Stomach (tissue), 4 donors: ENCODE data around the gene KIF4A.

Source experiments
- EP300 ChIP-seq: sonication (generic); formaldehyde crosslinking; IDR thresholded peaks from one replicate; pipeline ENCODE4 v1.6.1; 2017; ENCODE audit warnings: antibody characterized with exemption
- POLR2A ChIP-seq, 4 donors: fragments of 450-650 bp; IDR thresholded peaks; one replicate each; pipeline ENCODE4 v1.6.1; 2016; ENCODE audit warnings: antibody characterized with exemption in 4 of 4, control low read depth in 2 of 4, mild to moderate bottlenecking in 1 of 4, moderate library complexity in 1 of 4
- POLR2AphosphoS5 ChIP-seq, 3 donors: sonication (generic); formaldehyde crosslinking; IDR thresholded peaks; one replicate each; pipeline ENCODE4 v1.6.1; 2016; ENCODE audit warnings: antibody characterized with exemption in 3 of 3
- TF ChIP-seq, protein P1 (sequence below), 7 experiments: fragments of 450-650 bp in 4 of 7; fragments of 200-600 bp in 3 of 7; sonication (generic) in 3 of 7; IDR thresholded peaks; one replicate each; pipeline ENCODE4 v1.5.1; 2016 to 2019; ENCODE audit warnings: antibody characterized with exemption in 7 of 7, control low read depth in 2 of 7, mild to moderate bottlenecking in 1 of 7

DNA sequence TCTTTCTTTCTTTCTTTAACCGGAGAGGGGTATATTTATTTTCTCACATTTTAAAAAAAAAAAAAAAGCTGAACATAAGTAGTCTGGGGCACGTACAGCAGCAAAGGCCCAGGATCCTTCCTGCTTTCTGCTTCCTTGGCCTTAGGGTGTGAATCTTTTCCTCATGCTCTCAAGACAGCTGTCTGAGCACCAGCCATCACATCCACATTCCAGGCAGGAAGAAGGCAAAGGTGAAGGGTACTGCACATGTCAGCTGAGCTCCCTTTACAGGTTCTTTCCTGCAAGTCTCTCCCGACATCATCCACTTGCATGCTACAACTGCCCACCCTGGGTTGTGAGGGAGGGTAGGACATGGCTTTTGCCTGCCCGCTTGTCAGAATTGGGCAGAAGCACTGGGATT is 69.6 kb downstream of the KIF4A start:
- TF ChIP-seq POLR2A (IDR thresholded peaks at IDR 0.05), result no peak
- TF ChIP-seq, protein P1, sequence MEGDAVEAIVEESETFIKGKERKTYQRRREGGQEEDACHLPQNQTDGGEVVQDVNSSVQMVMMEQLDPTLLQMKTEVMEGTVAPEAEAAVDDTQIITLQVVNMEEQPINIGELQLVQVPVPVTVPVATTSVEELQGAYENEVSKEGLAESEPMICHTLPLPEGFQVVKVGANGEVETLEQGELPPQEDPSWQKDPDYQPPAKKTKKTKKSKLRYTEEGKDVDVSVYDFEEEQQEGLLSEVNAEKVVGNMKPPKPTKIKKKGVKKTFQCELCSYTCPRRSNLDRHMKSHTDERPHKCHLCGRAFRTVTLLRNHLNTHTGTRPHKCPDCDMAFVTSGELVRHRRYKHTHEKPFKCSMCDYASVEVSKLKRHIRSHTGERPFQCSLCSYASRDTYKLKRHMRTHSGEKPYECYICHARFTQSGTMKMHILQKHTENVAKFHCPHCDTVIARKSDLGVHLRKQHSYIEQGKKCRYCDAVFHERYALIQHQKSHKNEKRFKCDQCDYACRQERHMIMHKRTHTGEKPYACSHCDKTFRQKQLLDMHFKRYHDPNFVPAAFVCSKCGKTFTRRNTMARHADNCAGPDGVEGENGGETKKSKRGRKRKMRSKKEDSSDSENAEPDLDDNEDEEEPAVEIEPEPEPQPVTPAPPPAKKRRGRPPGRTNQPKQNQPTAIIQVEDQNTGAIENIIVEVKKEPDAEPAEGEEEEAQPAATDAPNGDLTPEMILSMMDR (IDR thresholded peaks at IDR 0.05), result no peak
- TF ChIP-seq EP300, result no peak
- no peak for TF ChIP-seq POLR2AphosphoS5 (IDR thresholded peaks at IDR 0.05)
